HG02870 (cell line): Measurements from ENCODE around the gene KCNN1.
A peak's percentile ranks its signal among the peaks of the same experiment; 100 is the strongest.
"Not testable (repeated sequence)": the region's sequence is repeated elsewhere in the genome, so short reads cannot be mapped to it uniquely, and the experiment has no call there.

Experiments
- ATAC-seq: cut with Tn5 transposase; IDR thresholded peaks from one replicate; pipeline ENCODE4 v1.9.1; 2021; ENCODE audit warnings: mild to moderate bottlenecking, moderate library complexity; ENCODE audit not compliant: unreplicated experiment

Gene KCNN1

GRCh38 chr19:18020212-18021085 is 53.5 kb downstream of the KCNN1 start:
- ATAC-seq: no peak

GRCh38 chr19:18021121-18021755 is 54.3 kb downstream of the KCNN1 start:
- no peak for ATAC-seq

GRCh38 chr19:18023622-18024251 is 56.8 kb downstream of the KCNN1 start:
- ATAC-seq: no peak

- no peak for ATAC-seq
These were observed 60.2 kb downstream of the KCNN1 start for GRCh38 chr19:18027151-18027550.

- ATAC-seq: no peak
These were observed 62.9 kb downstream of the KCNN1 start for GRCh38 chr19:18029617-18030338.

- not testable (repeated sequence) for ATAC-seq
These were observed 64.5 kb downstream of the KCNN1 start for GRCh38 chr19:18031401-18031800.

- not testable (repeated sequence) for ATAC-seq
These were observed 65.2 kb downstream of the KCNN1 start for GRCh38 chr19:18032102-18032501.

GRCh38 chr19:18041054-18041453 is 74.1 kb downstream of the KCNN1 start:
- ATAC-seq: no peak

- no peak for ATAC-seq
These were observed 76.8 kb downstream of the KCNN1 start for GRCh38 chr19:18043676-18044075.

- peak; percentile 88 for ATAC-seq
These were observed 78.0 kb downstream of the KCNN1 start for GRCh38 chr19:18044825-18045304.

- ATAC-seq: no peak
These were observed 78.6 kb downstream of the KCNN1 start for GRCh38 chr19:18045307-18046050.

GRCh38 chr19:18046059-18046718 is 79.3 kb downstream of the KCNN1 start:
- ATAC-seq: no peak

- no peak for ATAC-seq
These were observed 82.5 kb downstream of the KCNN1 start for GRCh38 chr19:18049385-18049784.
